ENCODE data around the gene PLEKHG2.
"Not testable (repeated sequence)": the region's sequence is repeated elsewhere in the genome, so short reads cannot be mapped to it uniquely, and the experiment has no call there.

PLEKHG2 gene

GRCh38 chr19:39377373-39378362 lies 34.8 kb upstream of the PLEKHG2 start:
- Histone ChIP-seq H3K27ac (ENCODE audit: low read depth in 2 of 2, low read length in 2 of 2) (no peak overlapping the region), H3K9me3 (ENCODE audit: control insufficient read depth in 2 of 2, low read length in 2 of 2) (no peaks in the 10 kb centered on the region)

GRCh38 chr19:39379366-39379765 lies 33.1 kb upstream of the PLEKHG2 start:
- not testable (repeated sequence) for H3K9me3 ChIP-seq (ENCODE audit: control insufficient read depth in 2 of 2, low read length in 2 of 2); H3K27ac ChIP-seq (ENCODE audit: low read depth in 2 of 2, low read length in 2 of 2); H3K9ac ChIP-seq (ENCODE audit: low read depth in 1 of 2, low read length in 2 of 2); H3K4me3 ChIP-seq (ENCODE audit: low read length in 2 of 2); H3K27me3 ChIP-seq (ENCODE audit: control insufficient read depth in 2 of 2, insufficient read depth in 2 of 2, low read length in 2 of 2); H3K4me1 ChIP-seq (ENCODE audit: control insufficient read depth in 2 of 2, insufficient read depth in 2 of 2, low read length in 2 of 2)
- peaks cover 67 to 85% of the 10 kb centered on the region in 2 donors for H3K36me3 ChIP-seq (ENCODE audit: control insufficient read depth in 2 of 2, insufficient read depth in 2 of 2, low read length in 2 of 2)

More at GRCh38 chr19:39377373-39378362, 34.8 kb upstream of the PLEKHG2 start:
- Histone ChIP-seq H3K9ac (ENCODE audit: low read depth in 1 of 2, low read length in 2 of 2) (no peak overlapping the region), H3K36me3 (ENCODE audit: control insufficient read depth in 2 of 2, insufficient read depth in 2 of 2, low read length in 2 of 2) (peaks cover 65 to 72% of the 10 kb centered on the region in 2 donors), H3K4me1 (ENCODE audit: control insufficient read depth in 2 of 2, insufficient read depth in 2 of 2, low read length in 2 of 2) (peaks cover 7% of the 10 kb centered on the region in 2 donors), H3K4me3 (ENCODE audit: low read length in 2 of 2) (no peak overlapping the region), H3K27me3 (ENCODE audit: control insufficient read depth in 2 of 2, insufficient read depth in 2 of 2, low read length in 2 of 2) (no peaks in the 10 kb centered on the region)

- Histone ChIP-seq H3K9me3 (ENCODE audit: control insufficient read depth in 2 of 2, low read length in 2 of 2) (no peaks in the 10 kb centered on the region), H3K4me3 (ENCODE audit: low read length in 2 of 2) (no peak overlapping the region), H3K9ac (ENCODE audit: low read depth in 1 of 2, low read length in 2 of 2) (no peak overlapping the region), H3K27me3 (ENCODE audit: control insufficient read depth in 2 of 2, insufficient read depth in 2 of 2, low read length in 2 of 2) (no peaks in the 10 kb centered on the region), H3K27ac (ENCODE audit: low read depth in 2 of 2, low read length in 2 of 2) (no peak overlapping the region), H3K4me1 (ENCODE audit: control insufficient read depth in 2 of 2, insufficient read depth in 2 of 2, low read length in 2 of 2) (no peaks in the 10 kb centered on the region), H3K36me3 (ENCODE audit: control insufficient read depth in 2 of 2, insufficient read depth in 2 of 2, low read length in 2 of 2) (peaks cover 66 to 86% of the 10 kb centered on the region in 2 donors)
Measured at GRCh38 chr19:39379865-39380396, 32.5 kb upstream of the PLEKHG2 start.

- Histone ChIP-seq H3K4me3 (ENCODE audit: low read length in 2 of 2) (no peak overlapping the region), H3K36me3 (ENCODE audit: control insufficient read depth in 2 of 2, insufficient read depth in 2 of 2, low read length in 2 of 2) (peaks cover 69 to 86% of the 10 kb centered on the region in 2 donors), H3K9ac (ENCODE audit: low read depth in 1 of 2, low read length in 2 of 2) (no peak overlapping the region)
Measured at GRCh38 chr19:39380521-39381502, 31.7 kb upstream of the PLEKHG2 start.

GRCh38 chr19:39381910-39382611 lies 30.4 kb upstream of the PLEKHG2 start:
- no peak overlapping the region for H3K27ac ChIP-seq (ENCODE audit: low read depth in 2 of 2, low read length in 2 of 2)
- no peaks in the 10 kb centered on the region for H3K4me1 ChIP-seq (ENCODE audit: control insufficient read depth in 2 of 2, insufficient read depth in 2 of 2, low read length in 2 of 2)
- peaks cover 69 to 86% of the 10 kb centered on the region in 2 donors for H3K36me3 ChIP-seq (ENCODE audit: control insufficient read depth in 2 of 2, insufficient read depth in 2 of 2, low read length in 2 of 2)
- no peaks in the 10 kb centered on the region for H3K27me3 ChIP-seq (ENCODE audit: control insufficient read depth in 2 of 2, insufficient read depth in 2 of 2, low read length in 2 of 2)
- no peak overlapping the region for H3K4me3 ChIP-seq (ENCODE audit: low read length in 2 of 2)
- H3K9me3 ChIP-seq (ENCODE audit: control insufficient read depth in 2 of 2, low read length in 2 of 2): no peaks in the 10 kb centered on the region
- no peak overlapping the region for H3K9ac ChIP-seq (ENCODE audit: low read depth in 1 of 2, low read length in 2 of 2)

More at GRCh38 chr19:39380521-39381502, 31.7 kb upstream of the PLEKHG2 start:
- no peak overlapping the region for H3K27ac ChIP-seq (ENCODE audit: low read depth in 2 of 2, low read length in 2 of 2)
- no peaks in the 10 kb centered on the region for H3K27me3 ChIP-seq (ENCODE audit: control insufficient read depth in 2 of 2, insufficient read depth in 2 of 2, low read length in 2 of 2)
- H3K4me1 ChIP-seq (ENCODE audit: control insufficient read depth in 2 of 2, insufficient read depth in 2 of 2, low read length in 2 of 2): no peaks in the 10 kb centered on the region
- no peaks in the 10 kb centered on the region for H3K9me3 ChIP-seq (ENCODE audit: control insufficient read depth in 2 of 2, low read length in 2 of 2)

- H3K27me3 ChIP-seq (ENCODE audit: control insufficient read depth in 2 of 2, insufficient read depth in 2 of 2, low read length in 2 of 2): no peaks in the 10 kb centered on the region
Measured at GRCh38 chr19:39382991-39383828, 29.3 kb upstream of the PLEKHG2 start.

GRCh38 chr19:39384839-39385568 lies 27.5 kb upstream of the PLEKHG2 start:
- Histone ChIP-seq H3K27me3 (ENCODE audit: control insufficient read depth in 2 of 2, insufficient read depth in 2 of 2, low read length in 2 of 2) (no peaks in the 10 kb centered on the region), H3K36me3 (ENCODE audit: control insufficient read depth in 2 of 2, insufficient read depth in 2 of 2, low read length in 2 of 2) (peaks cover 54 to 78% of the 10 kb centered on the region in 2 donors), H3K9me3 (ENCODE audit: control insufficient read depth in 2 of 2, low read length in 2 of 2) (no peaks in the 10 kb centered on the region), H3K4me3 (ENCODE audit: low read length in 2 of 2) (no peak overlapping the region), H3K9ac (ENCODE audit: low read depth in 1 of 2, low read length in 2 of 2) (no peak overlapping the region), H3K4me1 (ENCODE audit: control insufficient read depth in 2 of 2, insufficient read depth in 2 of 2, low read length in 2 of 2) (peaks cover 3 to 4% of the 10 kb centered on the region in 2 donors), H3K27ac (ENCODE audit: low read depth in 2 of 2, low read length in 2 of 2) (no peak overlapping the region)

More at GRCh38 chr19:39382991-39383828, 29.3 kb upstream of the PLEKHG2 start:
- Histone ChIP-seq H3K9ac (ENCODE audit: low read depth in 1 of 2, low read length in 2 of 2) (no peak overlapping the region), H3K9me3 (ENCODE audit: control insufficient read depth in 2 of 2, low read length in 2 of 2) (no peaks in the 10 kb centered on the region), H3K4me3 (ENCODE audit: low read length in 2 of 2) (no peak overlapping the region), H3K36me3 (ENCODE audit: control insufficient read depth in 2 of 2, insufficient read depth in 2 of 2, low read length in 2 of 2) (peaks cover 62 to 82% of the 10 kb centered on the region in 2 donors), H3K27ac (ENCODE audit: low read depth in 2 of 2, low read length in 2 of 2) (no peak overlapping the region), H3K4me1 (ENCODE audit: control insufficient read depth in 2 of 2, insufficient read depth in 2 of 2, low read length in 2 of 2) (no peaks in the 10 kb centered on the region)

- H3K4me1 ChIP-seq (ENCODE audit: control insufficient read depth in 2 of 2, insufficient read depth in 2 of 2, low read length in 2 of 2): peaks cover 9 to 10% of the 10 kb centered on the region in 2 donors
- H3K9me3 ChIP-seq (ENCODE audit: control insufficient read depth in 2 of 2, low read length in 2 of 2): no peaks in the 10 kb centered on the region
- H3K27me3 ChIP-seq (ENCODE audit: control insufficient read depth in 2 of 2, insufficient read depth in 2 of 2, low read length in 2 of 2): no peaks in the 10 kb centered on the region
- H3K9ac ChIP-seq (ENCODE audit: low read depth in 1 of 2, low read length in 2 of 2): no peak overlapping the region
- H3K4me3 ChIP-seq (ENCODE audit: low read length in 2 of 2): no peak overlapping the region
- H3K36me3 ChIP-seq (ENCODE audit: control insufficient read depth in 2 of 2, insufficient read depth in 2 of 2, low read length in 2 of 2): peaks cover 46 to 70% of the 10 kb centered on the region in 2 donors
- H3K27ac ChIP-seq (ENCODE audit: low read depth in 2 of 2, low read length in 2 of 2): no peak overlapping the region
Measured at GRCh38 chr19:39385629-39386411, 26.6 kb upstream of the PLEKHG2 start.

Measured in mucosa of rectum (tissue), 2 donors.